GM12878 (cell line): ENCODE measurements around the gene PRC1. TPM values are rescaled to one million over a fixed set of nuclear protein-coding genes. Genes with fewer than 3 reads are reported as not detected.

ENCODE experiments used
- CBX3 ChIP-seq: fragments of 200-600 bp; sonication (generic); IDR thresholded peaks from 2 replicates; pipeline ENCODE4 v1.6.1; 2016; ENCODE audit warnings: low read depth, borderline replicate concordance
- CEBPZ ChIP-seq: fragments of 150-350 bp; IDR thresholded peaks from 2 replicates; pipeline ENCODE4 v1.6.1; 2016; ENCODE audit warnings: low read depth, low read length
- E2F4 ChIP-seq: IDR thresholded peaks from 2 replicates; pipeline ENCODE4 v1.6.1; 2012; ENCODE audit warnings: low read depth, low read length, improper control_type of control experiment
- EED ChIP-seq: sonication (generic); IDR thresholded peaks from 2 replicates; pipeline ENCODE4 v1.6.1; 2016; ENCODE audit warnings: antibody characterized with exemption, low read depth
- ELK1 ChIP-seq: IDR thresholded peaks from 2 replicates; pipeline ENCODE4 v1.6.1; 2012; ENCODE audit warnings: low read depth, low read length, improper control_type of control experiment
- EP300 ChIP-seq, 2 experiments: fragments of 150-350 bp in 1 of 2; IDR thresholded peaks; 2 replicates each; pipeline ENCODE4 v1.6.1; 2011 to 2012; ENCODE audit warnings: low read depth in 2 of 2, low read length in 2 of 2, borderline replicate concordance in 1 of 2, improper control_type of control experiment in 1 of 2, inconsistent platforms in 1 of 2; ENCODE audit not compliant: control insufficient read depth in 1 of 2
- EZH2 ChIP-seq: IDR thresholded peaks from 2 replicates; pipeline ENCODE4 v1.6.1; 2012; ENCODE audit warnings: low read depth, mild to moderate bottlenecking, control low read depth, inconsistent platforms, low read length, borderline replicate concordance; ENCODE audit not compliant: control insufficient read depth
- FOS ChIP-seq: IDR thresholded peaks from 3 replicates; pipeline ENCODE4 v1.6.1; 2011; ENCODE audit warnings: borderline replicate concordance; ENCODE audit not compliant: insufficient read length; ENCODE audit errors: extremely low read depth
- FOXM1 ChIP-seq: IDR thresholded peaks from 2 replicates; pipeline ENCODE4 v1.6.1; 2012; ENCODE audit warnings: low read depth, mild to moderate bottlenecking, inconsistent platforms, low read length, moderate library complexity
- HCFC1 ChIP-seq: fragments of 150-350 bp; IDR thresholded peaks from 2 replicates; pipeline ENCODE4 v1.6.1; 2014; ENCODE audit warnings: low read length
- HDAC2 ChIP-seq: fragments of 200-600 bp; sonication (generic); IDR thresholded peaks from 2 replicates; pipeline ENCODE4 v1.6.1; 2017
- HDGF ChIP-seq: fragments of 450-650 bp; IDR thresholded peaks from 2 replicates; pipeline ENCODE4 v1.6.1; 2016; ENCODE audit warnings: antibody characterized with exemption
- JUNB ChIP-seq: IDR thresholded peaks from 2 replicates; pipeline ENCODE4 v1.6.1; 2016; ENCODE audit warnings: antibody characterized with exemption, mild to moderate bottlenecking
- NFIC ChIP-seq: IDR thresholded peaks from 2 replicates; pipeline ENCODE4 v1.6.1; 2012; ENCODE audit warnings: low read depth, mild to moderate bottlenecking, inconsistent platforms, low read length, moderate library complexity
- PAX8 ChIP-seq: fragments of 450-650 bp; IDR thresholded peaks from 2 replicates; pipeline ENCODE4 v1.6.1; 2017; ENCODE audit warnings: mild to moderate bottlenecking, moderate library complexity
- PKNOX1 ChIP-seq: fragments of 450-650 bp; IDR thresholded peaks from 2 replicates; pipeline ENCODE4 v1.6.1; 2016; ENCODE audit warnings: mild to moderate bottlenecking
- RBBP5 ChIP-seq: fragments of 200-600 bp; sonication (generic); conservative IDR thresholded peaks from 2 replicates; pipeline ENCODE4 v1.6.1; 2016
- RUNX3 ChIP-seq: IDR thresholded peaks from 2 replicates; pipeline ENCODE4 v1.6.1; 2012; ENCODE audit warnings: low read length, inconsistent platforms
- SMAD5 ChIP-seq: IDR thresholded peaks from 2 replicates; pipeline ENCODE4 v1.6.1; 2016; ENCODE audit warnings: antibody characterized with exemption, low read depth
- SMARCA5 ChIP-seq: fragments of 450-650 bp; IDR thresholded peaks from 2 replicates; pipeline ENCODE4 v1.6.1; 2017; ENCODE audit warnings: mild to moderate bottlenecking
- SMC3 ChIP-seq: IDR thresholded peaks from 2 replicates; pipeline ENCODE4 v1.6.1; 2011; ENCODE audit warnings: low read length, improper control_type of control experiment, borderline replicate concordance
- STAT3 ChIP-seq: IDR thresholded peaks from 2 replicates; pipeline ENCODE4 v1.6.1; 2011; ENCODE audit warnings: low read depth, low read length, improper control_type of control experiment
- TCF3 ChIP-seq: IDR thresholded peaks from 2 replicates; pipeline ENCODE4 v1.6.1; 2012; ENCODE audit warnings: low read depth, mild to moderate bottlenecking, low read length, borderline replicate concordance; ENCODE audit not compliant: insufficient read depth
- ZNF217 ChIP-seq: fragments of 450-650 bp; IDR thresholded peaks from 2 replicates; pipeline ENCODE4 v1.6.1; 2017; ENCODE audit warnings: antibody characterized with exemption, mild to moderate bottlenecking
- ZNF622 ChIP-seq: fragments of 450-650 bp; IDR thresholded peaks from 2 replicates; pipeline ENCODE4 v1.6.1; 2017; ENCODE audit warnings: mild to moderate bottlenecking, inconsistent platforms
- ZSCAN29 ChIP-seq: fragments of 450-650 bp; IDR thresholded peaks from 2 replicates; pipeline ENCODE4 v1.6.1; 2017; ENCODE audit warnings: mild to moderate bottlenecking, moderate library complexity
- polyA plus RNA-seq, 11 experiments: library from polyadenylated mRNA; depleted of rRNA in 4 of 11; unstranded in 6 of 11; stranded (reverse) in 5 of 11; fragments of >200 nt; fragmentation: Nextera tagmentation in 4 of 11; fragmentation: Illumina TruSeq in 1 of 11; extraction: Ambion mirVana in 4 of 11; extraction: Trizol in 1 of 11; gene quantifications; 1 replicate in 1 of 11; 2 replicates in 10 of 11; pipeline versions ENCODE4 v1.2.1 to v1.2.3, GENCODE V29; 2011 to 2016; ENCODE audit warnings: inconsistent platforms in 2 of 11, missing spikeins in 2 of 11, low read depth in 1 of 11
- total RNA-seq, 4 experiments: library from RNA; depleted of rRNA in 3 of 4; stranded (reverse); fragments of >200 nt in 3 of 4; fragmentation: Illumina TruSeq in 1 of 4; extraction: Trizol in 1 of 4; gene quantifications; 2 replicates each; pipeline versions ENCODE4 v1.2.1 to v1.2.3, GENCODE V29; 2013 to 2021

The PRC1 gene
- total and polyA plus RNA-seq, 10 of the 15 experiments (the other 5 are each of a cell fraction or from before 2014, with no cell fraction given), result 100 to 241 (median 131) TPM

GRCh38 chr15:90954712-90955623, 39.4 kb downstream of the PRC1 start, which contains the start of gene RCCD1 (continued):
- TF ChIP-seq CEBPZ (no peak), SMC3 (peak; percentile 15; the same call in 1 of the 2 replicates), HDAC2 (peak; percentile 93), ELK1 (no peak), EZH2 (no peak), FOXM1 (peak; percentile 94), RUNX3 (peak; percentile 32), ZNF622 (no peak), NFIC (no peak), EED (no peak; the same call in 1 of the 2 replicates), PAX8 (no peak), JUNB (no peak), EP300 (IDR thresholded peaks at IDR 0.05; ENCODE audit: borderline replicate concordance in 1 of 2, control insufficient read depth in 1 of 2, low read depth in 2 of 2, low read length in 2 of 2) (no peak; a peak in 1 of 4 replicates), RBBP5 (no peak), HCFC1 (no peak), SMAD5 (peak; percentile 81; the same call in 1 of the 2 replicates), STAT3 (no peak), SMARCA5 (peak; percentile 77; the same call in 1 of the 2 replicates), ZSCAN29 (no peak), ZNF217 (no peak), FOS (peak; percentile 11), E2F4 (peak; percentile 99), PKNOX1 (peak; percentile 45; the same call in 1 of the 2 replicates), HDGF (peak; percentile 70; the same call in 1 of the 2 replicates), TCF3 (no peak), CBX3 (no peak)
